Neuron (in vitro differentiated cells): ENCODE results near the gene RFX4.
"Not testable (repeated sequence)": the region's sequence is repeated elsewhere in the genome, so short reads cannot be mapped to it uniquely, and the experiment has no call there.

Source experiments
- H2AFZ ChIP-seq: one replicate; pipeline ENCODE4 v1.6.1; 2013; ENCODE audit warnings: low read depth, mild to moderate bottlenecking, inconsistent platforms, low read length, moderate library complexity
- H3K27me3 ChIP-seq: one replicate; pipeline ENCODE4 v1.6.1; 2013; ENCODE audit warnings: low read length; ENCODE audit not compliant: insufficient read depth
- H3K36me3 ChIP-seq: one replicate; pipeline ENCODE4 v1.6.1; 2013; ENCODE audit warnings: low read length; ENCODE audit not compliant: insufficient read depth
- H3K4me1 ChIP-seq: one replicate; pipeline ENCODE4 v1.6.1; 2013; ENCODE audit warnings: low read length; ENCODE audit not compliant: insufficient read depth
- H3K4me3 ChIP-seq: 2 replicates; pipeline ENCODE4 v1.5.1; 2013; ENCODE audit warnings: mild to moderate bottlenecking, low read length, moderate library complexity
- H3K9me3 ChIP-seq: one replicate; pipeline ENCODE4 v1.6.1; 2013; ENCODE audit warnings: low read length

The RFX4 gene

DNA sequence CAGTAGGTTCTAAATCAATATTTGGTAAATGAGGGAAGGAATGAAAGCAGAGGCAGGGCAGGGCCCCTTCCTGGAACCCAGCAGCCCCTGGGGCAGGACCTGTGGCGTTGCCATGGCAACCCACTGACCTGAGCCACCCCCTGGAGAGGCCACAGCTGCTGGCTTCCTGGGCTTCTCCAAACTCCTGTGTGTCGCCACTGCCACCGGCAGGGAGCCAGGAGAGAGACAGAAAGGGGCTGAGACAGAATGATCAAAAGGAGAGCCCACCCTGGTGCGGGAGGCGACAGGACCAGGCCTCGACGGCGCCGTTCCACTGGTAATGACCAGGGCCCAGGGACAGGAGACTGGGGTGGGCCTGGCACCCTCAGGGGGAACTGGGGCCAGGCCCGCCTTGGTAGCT is 18.2 kb downstream of the RFX4 start:
- Histone ChIP-seq H3K36me3 (peaks cover 54% of the 10 kb centered on the region), H3K4me1 (peaks cover 26% of the 10 kb centered on the region), H2AFZ (no peak overlapping the region), H3K9me3 (peaks cover under 1% of the 10 kb centered on the region), H3K27me3 (no peaks in the 10 kb centered on the region), H3K4me3 (no peak overlapping the region)

DNA sequence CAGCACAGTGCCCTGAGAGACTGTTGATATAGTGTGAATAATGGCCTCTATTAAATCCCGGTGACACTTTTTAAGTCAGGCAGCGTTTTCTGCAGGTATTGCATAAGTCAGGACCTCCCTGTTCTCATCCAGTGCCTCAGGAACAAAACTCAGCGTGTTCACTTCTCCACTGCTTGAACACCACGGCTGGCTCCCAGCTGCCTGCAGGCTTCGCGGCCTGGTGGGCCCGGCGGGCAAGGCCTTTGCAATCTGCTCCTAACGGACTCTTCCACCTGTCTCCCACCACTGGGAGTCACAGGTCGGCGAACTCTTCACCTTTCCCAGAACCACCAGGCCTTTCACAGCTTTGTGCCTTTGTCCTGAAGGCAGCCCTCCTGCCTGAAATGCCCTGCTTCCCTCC is 18.7 kb downstream of the RFX4 start:
- peaks cover 26% of the 10 kb centered on the region for H3K4me1 ChIP-seq
- peaks cover 54% of the 10 kb centered on the region for H3K36me3 ChIP-seq
- H3K4me3 ChIP-seq, result no peak overlapping the region
- no peaks in the 10 kb centered on the region for H3K9me3 ChIP-seq
- no peaks in the 10 kb centered on the region for H3K27me3 ChIP-seq
- H2AFZ ChIP-seq, result no peak overlapping the region

DNA sequence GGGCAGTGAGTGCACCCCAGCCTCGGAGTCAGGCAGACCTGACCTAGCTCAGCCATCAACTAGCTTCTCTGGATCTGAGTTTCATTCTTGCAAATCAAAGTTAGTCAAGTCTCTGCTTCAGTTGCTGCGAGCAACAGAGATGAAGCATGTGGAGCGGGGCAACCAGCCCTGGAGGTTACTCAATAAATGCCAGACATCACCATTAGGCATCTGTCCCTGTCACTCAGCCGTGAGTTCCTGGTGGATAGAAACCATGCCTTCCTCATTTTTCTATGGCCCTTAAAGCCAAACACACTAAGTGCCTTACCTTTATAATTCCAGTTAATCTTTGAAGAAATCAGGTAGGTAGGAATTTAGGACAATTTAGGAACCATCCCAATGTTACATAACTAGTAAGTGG is 19.3 kb downstream of the RFX4 start:
- peaks cover 57% of the 10 kb centered on the region for H3K36me3 ChIP-seq
- H3K9me3 ChIP-seq, result no peaks in the 10 kb centered on the region
- no peaks in the 10 kb centered on the region for H3K27me3 ChIP-seq

DNA sequence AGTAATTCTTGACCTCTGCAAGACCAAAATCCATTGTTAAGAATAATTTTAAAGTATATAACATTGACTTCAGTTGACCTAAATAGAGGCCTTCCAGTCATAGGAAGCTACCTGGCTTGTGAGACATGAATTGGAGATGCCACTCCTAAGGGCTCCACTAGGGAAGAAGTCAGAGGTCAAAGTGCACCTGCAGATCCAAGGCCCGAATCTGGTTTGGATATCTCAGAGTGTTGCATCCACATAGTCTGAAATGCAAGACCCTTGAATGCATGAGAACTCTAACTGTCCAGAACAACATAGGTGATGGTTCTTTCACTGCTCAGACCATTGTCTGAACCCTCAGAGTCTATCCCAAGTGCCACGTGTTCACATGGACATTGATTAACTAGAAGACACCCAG is 22.4 kb downstream of the RFX4 start:
- no peaks in the 10 kb centered on the region for H3K27me3 ChIP-seq
- H2AFZ ChIP-seq, result no peak overlapping the region
- H3K4me1 ChIP-seq, result peaks cover 18% of the 10 kb centered on the region
- H3K4me3 ChIP-seq, result no peak overlapping the region
- H3K36me3 ChIP-seq, result peaks cover 66% of the 10 kb centered on the region
- peaks cover 6% of the 10 kb centered on the region for H3K9me3 ChIP-seq

More for the DNA sequence above, 19.3 kb downstream of the RFX4 start:
- no peak overlapping the region for H2AFZ ChIP-seq
- no peak overlapping the region for H3K4me3 ChIP-seq
- H3K4me1 ChIP-seq, result peaks cover 26% of the 10 kb centered on the region

DNA sequence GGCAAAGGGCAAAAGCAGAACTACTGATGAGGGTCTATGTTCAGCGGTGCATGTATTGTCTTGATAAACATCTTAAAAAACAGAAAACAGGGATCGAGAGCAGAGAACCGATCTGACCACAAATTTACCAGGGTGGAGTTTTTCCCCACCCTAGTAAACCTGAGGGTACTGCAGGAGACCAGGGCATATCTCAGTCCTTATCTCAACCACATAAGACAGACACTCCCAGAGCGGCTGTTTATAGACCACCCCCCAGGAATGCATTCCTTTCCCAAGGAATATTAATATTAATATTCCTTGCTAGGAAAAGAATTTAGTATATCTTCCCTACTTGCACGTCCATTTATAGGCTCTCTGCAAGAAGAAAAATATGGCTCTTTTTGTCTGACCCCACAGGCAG is 37.8 kb downstream of the RFX4 start:
- not testable (repeated sequence) for H3K4me1 ChIP-seq, H3K4me3 ChIP-seq, H2AFZ ChIP-seq, H3K27me3 ChIP-seq
- Histone ChIP-seq H3K9me3 (peaks cover 15% of the 10 kb centered on the region), H3K36me3 (peaks cover 55% of the 10 kb centered on the region)

DNA sequence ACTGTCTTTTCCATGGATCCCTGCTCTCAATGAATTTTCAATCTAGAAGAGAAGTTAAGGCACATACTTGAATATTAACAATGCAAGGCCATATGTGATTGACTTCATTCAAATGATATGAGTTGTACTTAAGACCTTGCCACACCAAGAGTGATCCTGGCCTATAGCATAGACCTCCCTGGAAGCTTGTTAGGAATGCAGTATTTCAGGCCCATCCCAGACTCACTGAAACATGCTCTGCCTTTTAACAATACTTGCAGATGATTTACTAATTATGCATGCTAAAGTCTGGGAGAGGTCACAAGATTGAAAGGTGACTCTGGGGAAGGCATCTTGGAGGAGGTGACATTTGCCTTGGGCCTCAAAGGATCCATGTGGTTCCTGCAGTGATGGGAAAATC is 43.2 kb downstream of the RFX4 start:
- Histone ChIP-seq H2AFZ (no peak overlapping the region), H3K9me3 (peaks cover 9% of the 10 kb centered on the region), H3K36me3 (peaks cover 74% of the 10 kb centered on the region), H3K27me3 (no peaks in the 10 kb centered on the region), H3K4me3 (no peak overlapping the region), H3K4me1 (no peaks in the 10 kb centered on the region)

DNA sequence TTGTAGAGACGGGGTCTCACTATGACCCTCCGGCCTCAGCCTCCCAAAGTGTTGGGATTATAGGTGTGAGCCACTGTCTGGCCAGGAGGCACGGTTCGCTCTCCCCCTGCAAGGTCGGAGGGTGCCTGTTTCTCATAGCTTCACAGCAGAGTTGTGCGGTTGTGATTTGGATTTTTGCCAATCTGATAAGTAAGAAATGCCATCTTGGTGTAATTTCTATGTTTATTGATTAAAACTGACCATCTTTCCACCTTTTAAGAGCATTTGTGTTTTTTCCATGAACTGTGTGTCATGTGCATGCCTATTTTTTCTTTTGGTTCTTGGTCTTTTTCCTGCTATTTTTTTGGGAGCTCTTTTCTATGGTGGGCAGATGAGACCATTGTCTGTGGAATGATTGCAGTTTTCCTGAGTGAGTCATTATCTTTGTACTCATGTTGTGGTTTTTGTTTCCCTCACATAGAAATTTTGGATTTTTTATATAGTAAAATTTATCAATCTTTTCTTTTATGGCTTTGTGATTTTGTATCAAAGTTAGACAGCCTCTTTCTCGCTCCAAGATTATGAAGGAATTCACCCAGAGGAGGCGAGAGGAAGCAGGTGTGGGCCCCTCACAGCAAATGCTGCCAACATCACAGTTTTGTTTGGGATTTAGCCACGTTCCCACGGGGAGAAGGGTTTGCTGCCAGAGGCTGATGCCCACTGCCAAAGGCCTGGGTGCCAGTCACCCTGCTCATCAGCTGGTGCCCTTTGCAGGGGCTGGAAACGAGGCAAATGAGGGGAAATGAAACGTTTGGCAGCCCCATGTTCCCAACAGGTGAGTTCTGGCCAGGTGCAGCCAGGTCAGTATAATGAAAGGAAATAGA is 47.2 kb downstream of the RFX4 start:
- Histone ChIP-seq H3K36me3 (peaks cover 85% of the 10 kb centered on the region), H3K4me1 (no peaks in the 10 kb centered on the region), H3K27me3 (no peaks in the 10 kb centered on the region), H3K4me3 (no peak overlapping the region), H3K9me3 (no peaks in the 10 kb centered on the region), H2AFZ (no peak overlapping the region)

DNA sequence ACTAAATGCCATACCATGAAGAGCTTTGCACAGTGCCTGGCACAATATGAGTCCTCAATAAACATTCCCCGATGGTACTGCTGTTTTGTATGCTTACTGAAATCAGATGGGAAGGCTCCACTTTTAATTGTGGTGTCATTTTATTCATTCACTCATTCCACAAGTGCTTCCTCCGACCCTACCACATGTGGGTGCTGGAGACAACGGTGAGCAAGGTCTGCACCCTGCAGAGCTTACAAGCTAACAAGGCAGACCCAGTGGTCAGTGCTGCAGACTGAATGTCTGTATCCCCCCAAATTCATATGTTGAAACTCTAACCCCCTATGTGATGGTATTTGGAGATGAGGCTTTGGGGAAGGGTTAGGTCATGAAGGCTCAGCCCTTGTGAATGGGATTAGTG is 48.3 kb downstream of the RFX4 start:
- H3K4me3 ChIP-seq, result no peak overlapping the region
- H2AFZ ChIP-seq, result no peak overlapping the region
- no peaks in the 10 kb centered on the region for H3K27me3 ChIP-seq
- no peaks in the 10 kb centered on the region for H3K9me3 ChIP-seq
- no peaks in the 10 kb centered on the region for H3K4me1 ChIP-seq
- H3K36me3 ChIP-seq, result peaks cover 84% of the 10 kb centered on the region

DNA sequence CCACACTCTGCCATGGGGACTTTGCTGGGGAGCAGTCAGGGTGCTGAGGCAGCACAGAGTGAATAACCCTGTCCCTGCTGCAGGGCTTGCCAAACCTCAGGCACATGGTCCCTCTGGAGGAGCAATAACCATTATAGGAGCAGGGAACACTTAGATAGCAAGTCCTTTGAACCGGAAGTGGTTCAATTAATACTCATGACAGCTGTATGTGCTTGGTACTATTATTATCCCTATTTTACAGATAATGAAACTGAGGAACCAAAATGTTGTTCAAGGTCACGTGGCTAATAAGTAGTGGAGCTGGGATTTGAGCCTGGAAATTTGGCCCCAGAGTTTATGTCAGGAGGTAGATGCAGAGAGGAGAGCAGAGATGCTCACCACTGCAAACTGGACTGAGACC is 49.0 kb downstream of the RFX4 start:
- no peaks in the 10 kb centered on the region for H3K4me1 ChIP-seq
- H3K36me3 ChIP-seq, result peaks cover 81% of the 10 kb centered on the region
- no peak overlapping the region for H2AFZ ChIP-seq
- H3K4me3 ChIP-seq, result no peak overlapping the region
- no peaks in the 10 kb centered on the region for H3K9me3 ChIP-seq
- H3K27me3 ChIP-seq, result no peaks in the 10 kb centered on the region

DNA sequence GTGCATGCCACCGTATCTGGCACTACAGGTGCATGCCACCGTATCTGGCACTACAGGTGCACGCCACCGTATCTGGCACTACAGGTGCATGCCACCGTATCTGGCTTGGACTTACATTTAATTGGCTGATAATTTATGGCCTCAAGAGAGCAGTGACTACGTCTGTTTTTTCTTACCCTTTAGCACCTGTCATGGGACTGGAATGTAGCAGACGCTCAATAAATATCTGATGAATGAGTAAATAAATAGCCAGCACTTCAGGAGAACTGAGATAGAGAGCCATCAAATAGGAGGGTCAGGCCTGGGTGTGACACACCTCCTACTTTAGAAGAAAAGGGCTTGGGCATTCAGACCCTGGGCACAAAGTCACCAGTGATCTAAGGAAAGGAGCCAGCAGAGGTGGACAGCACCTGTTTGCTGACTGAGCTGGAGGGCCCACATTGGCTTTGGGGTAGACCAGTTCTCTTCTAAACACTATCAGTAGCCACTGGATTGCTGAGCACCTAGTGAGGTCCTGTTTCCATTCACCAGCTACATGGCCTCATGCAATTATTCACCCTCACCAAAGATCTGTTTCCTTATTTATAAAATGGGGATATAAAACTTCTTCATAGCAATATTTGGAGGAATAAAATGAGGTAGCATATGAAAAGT is 50.1 kb downstream of the RFX4 start:
- H3K9me3 ChIP-seq, result no peaks in the 10 kb centered on the region
- H3K36me3 ChIP-seq, result peaks cover 80% of the 10 kb centered on the region
- no peaks in the 10 kb centered on the region for H3K27me3 ChIP-seq
- no peaks in the 10 kb centered on the region for H3K4me1 ChIP-seq
- H3K4me3 ChIP-seq, result no peak overlapping the region
- no peak overlapping the region for H2AFZ ChIP-seq

DNA sequence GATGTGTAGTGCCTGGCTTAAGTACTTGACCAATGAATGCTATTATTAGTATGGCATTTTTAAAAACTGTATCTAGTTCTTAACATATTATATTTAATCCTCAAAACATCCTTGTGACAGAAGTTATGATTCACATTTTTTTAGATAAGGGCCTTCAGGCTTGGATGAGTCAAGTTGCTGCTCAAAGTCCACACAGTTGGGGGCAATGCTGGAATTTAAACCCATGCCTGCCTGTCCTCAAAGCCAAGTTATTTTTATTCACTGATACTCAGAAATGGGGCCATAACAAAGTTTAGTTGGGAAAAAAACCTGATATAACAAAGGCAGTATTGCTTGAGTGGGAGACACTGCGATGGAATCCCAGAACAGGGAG is 50.6 kb downstream of the RFX4 start:
- Histone ChIP-seq H3K4me3 (no peak overlapping the region), H3K27me3 (no peaks in the 10 kb centered on the region), H3K9me3 (no peaks in the 10 kb centered on the region), H3K4me1 (no peaks in the 10 kb centered on the region), H3K36me3 (peaks cover 80% of the 10 kb centered on the region), H2AFZ (no peak overlapping the region)

DNA sequence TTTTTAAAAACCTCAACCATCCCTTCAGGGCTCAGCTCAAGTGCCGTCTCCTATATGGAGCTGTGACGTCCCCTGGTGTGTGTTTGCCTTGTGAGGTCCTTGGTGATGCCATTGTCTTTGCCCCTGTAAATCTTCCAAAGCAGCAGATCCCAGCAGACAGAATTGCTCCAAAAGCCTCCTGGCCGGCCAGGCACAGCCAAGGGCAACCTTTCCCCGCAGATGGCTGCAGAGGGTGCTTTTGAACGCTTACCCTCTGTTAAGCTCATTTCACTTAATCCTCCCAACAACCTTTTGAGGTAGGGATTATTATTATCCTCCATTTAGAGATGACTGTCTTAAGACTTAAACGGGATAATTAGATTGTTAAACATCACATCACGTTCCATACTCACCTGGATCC is 51.4 kb downstream of the RFX4 start:
- Histone ChIP-seq H3K36me3 (peaks cover 80% of the 10 kb centered on the region), H3K27me3 (no peaks in the 10 kb centered on the region), H2AFZ (no peak overlapping the region), H3K9me3 (no peaks in the 10 kb centered on the region), H3K4me3 (no peak overlapping the region), H3K4me1 (no peaks in the 10 kb centered on the region)

DNA sequence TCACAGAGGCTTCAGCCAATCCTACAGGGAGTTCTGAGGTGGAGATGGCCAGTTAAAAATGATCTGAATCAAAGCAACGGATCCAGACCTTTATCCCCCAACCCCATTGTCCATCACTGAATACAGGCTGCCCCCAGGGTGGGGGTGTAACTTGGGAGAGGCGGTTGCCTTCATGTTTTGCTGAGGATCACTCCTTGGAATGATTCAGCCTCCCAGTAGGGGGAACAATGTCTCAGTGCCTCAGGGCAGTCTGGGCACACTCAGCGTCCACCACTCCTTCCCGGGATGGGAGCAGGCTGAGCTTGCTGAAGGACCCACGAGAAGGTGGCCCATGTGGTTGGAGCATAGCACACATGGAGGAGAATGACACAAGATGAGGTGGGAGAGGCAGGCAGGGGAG is 60.2 kb downstream of the RFX4 start:
- Histone ChIP-seq H3K9me3 (no peaks in the 10 kb centered on the region), H3K4me3 (no peak overlapping the region), H3K36me3 (peaks cover 78% of the 10 kb centered on the region), H3K27me3 (no peaks in the 10 kb centered on the region), H3K4me1 (no peaks in the 10 kb centered on the region), H2AFZ (no peak overlapping the region)
